KMS-11 (cell line): Measurements from ENCODE around the gene PGF.
A peak's percentile ranks its signal among the peaks of the same experiment; 100 is the strongest.

Source experiments
- H2AFZ ChIP-seq: fragments of 200-600 bp; sonication (generic); 2 replicates; pipeline ENCODE4 v1.6.1; 2016; ENCODE audit warnings: antibody characterized with exemption, mixed run types, low read depth
- H3K27ac ChIP-seq: fragments of 200-600 bp; sonication (generic); 2 replicates; pipeline ENCODE4 v1.6.1; 2016; ENCODE audit warnings: mild to moderate bottlenecking, mixed run types
- H3K27me3 ChIP-seq: fragments of 200-600 bp; sonication (generic); 2 replicates; pipeline ENCODE4 v1.6.1; 2017; ENCODE audit warnings: mild to moderate bottlenecking, low read depth, mixed run types, moderate library complexity; ENCODE audit not compliant: insufficient read depth
- H3K36me3 ChIP-seq: fragments of 200-600 bp; sonication (generic); 2 replicates; pipeline ENCODE4 v1.6.1; 2017; ENCODE audit warnings: mild to moderate bottlenecking, mixed run types; ENCODE audit not compliant: insufficient read depth
- H3K4me1 ChIP-seq: fragments of 200-600 bp; sonication (generic); 2 replicates; pipeline ENCODE4 v1.6.1; 2016; ENCODE audit warnings: mild to moderate bottlenecking, low read depth, mixed run types; ENCODE audit not compliant: poor library complexity, severe bottlenecking
- H3K4me2 ChIP-seq: fragments of 200-600 bp; sonication (generic); 2 replicates; pipeline ENCODE4 v1.7.0; 2016; ENCODE audit warnings: mild to moderate bottlenecking, mixed run types
- H3K4me3 ChIP-seq: fragments of 200-600 bp; sonication (generic); IDR thresholded peaks from 2 replicates; pipeline ENCODE4 v1.6.1; 2017; ENCODE audit warnings: low read depth, low read length, mixed read lengths; ENCODE audit not compliant: insufficient read depth
- H3K79me2 ChIP-seq: fragments of 200-600 bp; sonication (generic); 2 replicates; pipeline ENCODE4 v1.6.1; 2016; ENCODE audit warnings: low read depth, mixed run types; ENCODE audit not compliant: insufficient read depth
- H3K9ac ChIP-seq: fragments of 200-600 bp; sonication (generic); 2 replicates; pipeline ENCODE4 v1.6.1; 2016; ENCODE audit warnings: mild to moderate bottlenecking, mixed run types
- H4K20me1 ChIP-seq: fragments of 200-600 bp; sonication (generic); 2 replicates; pipeline ENCODE4 v1.6.1; 2016; ENCODE audit warnings: mild to moderate bottlenecking, mixed run types; ENCODE audit not compliant: insufficient read depth
- CTCF ChIP-seq: fragments of 200-600 bp; sonication (generic); conservative IDR thresholded peaks from 2 replicates; pipeline ENCODE4 v1.6.1; 2017; ENCODE audit warnings: low read depth, mild to moderate bottlenecking, antibody characterized with exemption, low read length, moderate library complexity, mixed read lengths

Gene PGF

GRCh38 chr14:74929242-74929641 is 26.2 kb downstream of the PGF start:
- H3K4me2 ChIP-seq: no peak overlapping the region
- no peak overlapping the region for H2AFZ ChIP-seq
- H3K27me3 ChIP-seq: no peaks in the 10 kb centered on the region
- no peaks in the 10 kb centered on the region for H3K36me3 ChIP-seq
- H3K4me3 ChIP-seq: no peak overlapping the region
- H3K4me1 ChIP-seq: no peaks in the 10 kb centered on the region
- no peaks in the 10 kb centered on the region for H3K79me2 ChIP-seq
- H3K9ac ChIP-seq: no peak overlapping the region
- H3K27ac ChIP-seq: no peak overlapping the region
- TF ChIP-seq CTCF: no peak
- no peaks in the 10 kb centered on the region for H4K20me1 ChIP-seq

- no peak for TF ChIP-seq CTCF
- no peak overlapping the region for H2AFZ ChIP-seq
Observed at GRCh38 chr14:74927225-74927624, 28.2 kb downstream of the PGF start.

GRCh38 chr14:74924061-74924460 is 31.3 kb downstream of the PGF start:
- TF ChIP-seq CTCF: no peak
- Histone ChIP-seq H3K27me3 (no peaks in the 10 kb centered on the region), H3K36me3 (no peaks in the 10 kb centered on the region), H3K27ac (no peak overlapping the region), H3K9ac (no peak overlapping the region), H3K4me1 (no peaks in the 10 kb centered on the region), H3K79me2 (no peaks in the 10 kb centered on the region), H2AFZ (peak overlapping the region; percentile 61; the same call in 1 of the 2 replicates), H4K20me1 (no peaks in the 10 kb centered on the region), H3K4me3 (no peak overlapping the region), H3K4me2 (no peak overlapping the region)

More at GRCh38 chr14:74927225-74927624, 28.2 kb downstream of the PGF start:
- Histone ChIP-seq H3K4me1 (no peaks in the 10 kb centered on the region), H3K4me2 (no peak overlapping the region), H3K9ac (no peak overlapping the region), H3K79me2 (no peaks in the 10 kb centered on the region), H3K36me3 (no peaks in the 10 kb centered on the region), H3K4me3 (no peak overlapping the region), H3K27ac (no peak overlapping the region), H4K20me1 (no peaks in the 10 kb centered on the region), H3K27me3 (no peaks in the 10 kb centered on the region)

GRCh38 chr14:74922752-74923401 is 32.5 kb downstream of the PGF start, which contains the start of gene RPS6KL1:
Gene RPS6KL1 (minus strand): TSS chr14:74923260. CDS start chr14:74921541, 1,719 bp downstream.
- Histone ChIP-seq H3K9ac (peak within 1 kb of the TSS; percentile 89), H2AFZ (peak within 1 kb of the TSS; percentile 67), H3K4me3 (no peak within 1 kb of the TSS), H3K79me2 (no peaks in the 10 kb centered on the region), H4K20me1 (no peaks in the 10 kb centered on the region), H3K27me3 (no peaks in the 10 kb centered on the region), H3K4me1 (no peaks in the 10 kb centered on the region), H3K36me3 (no peaks in the 10 kb centered on the region), H3K27ac (no peak within 1 kb of the TSS), H3K4me2 (peak within 1 kb of the TSS; percentile 84)
- TF ChIP-seq CTCF: no peak
